Measurements from ENCODE around the gene STX5.

- TF ChIP-seq CTCF (IDR thresholded peaks at IDR 0.05 in 4 of 5, conservative IDR thresholded peaks at IDR 0.05 in 1 of 5) (no peak), POLR2A (IDR thresholded peaks at IDR 0.05) (no peak)
Observed at GRCh38 chr11:62852523-62853188, 20.8 kb upstream of the STX5 start.
